ENCODE measurements around the gene ZNRF1.

DNA sequence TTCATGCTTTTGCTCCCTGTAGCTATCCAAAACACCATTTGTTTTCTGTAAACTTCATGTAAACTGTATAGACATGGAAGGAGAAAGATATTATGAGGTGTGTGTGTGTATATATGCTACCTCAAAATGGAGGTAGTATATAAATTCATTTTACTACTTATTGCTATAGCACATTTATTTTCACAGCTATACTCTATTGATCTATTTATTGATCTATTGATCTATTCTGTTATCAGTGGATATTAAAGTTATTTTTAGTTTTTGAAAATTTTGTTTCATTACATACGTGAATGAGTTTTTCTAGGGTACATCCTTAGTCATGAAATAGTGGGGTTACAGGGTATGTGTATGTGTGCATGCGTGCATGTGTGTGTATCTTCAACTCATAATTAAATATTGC is 15.5 kb downstream of the ZNRF1 start:
- no peak for TF ChIP-seq BHLHE40 (IDR thresholded peaks at IDR 0.05; ENCODE audit: borderline replicate concordance in 1 of 2, low read depth in 2 of 2, low read length in 1 of 2)
- TF ChIP-seq ETV6 (conservative IDR thresholded peaks at IDR 0.05 in 1 of 2, IDR thresholded peaks at IDR 0.05 in 1 of 2; ENCODE audit: borderline replicate concordance in 1 of 2, low read depth in 1 of 2): no peak
- TF ChIP-seq JUND (IDR thresholded peaks at IDR 0.05; ENCODE audit: low read depth, low read length): no peak
- TF ChIP-seq TARDBP (IDR thresholded peaks at IDR 0.05; ENCODE audit: borderline replicate concordance): no peak
- TF ChIP-seq SMC3 (IDR thresholded peaks at IDR 0.05; ENCODE audit: borderline replicate concordance, low read length): no peak
- no peak for TF ChIP-seq YY1 (IDR thresholded peaks at IDR 0.05; ENCODE audit: low read depth, low read length)
- no peak for TF ChIP-seq ZNF274 (IDR thresholded peaks at IDR 0.05; ENCODE audit: insufficient read depth, insufficient read length)
- no peak for TF ChIP-seq EGR1 (IDR thresholded peaks at IDR 0.05; ENCODE audit: borderline replicate concordance in 1 of 2, low read depth in 2 of 2, low read length in 2 of 2)
- TF ChIP-seq CTCF (IDR thresholded peaks at IDR 0.05 in 2 of 3, conservative IDR thresholded peaks at IDR 0.05 in 1 of 3; ENCODE audit: control insufficient read depth in 2 of 3, extremely low read depth in 1 of 3, insufficient read depth in 1 of 3, low read depth in 3 of 3, low read length in 3 of 3): no peak
- no peak for TF ChIP-seq EP300 (IDR thresholded peaks at IDR 0.05; ENCODE audit: borderline replicate concordance in 1 of 2, control insufficient read depth in 1 of 2, low read depth in 2 of 2, low read length in 2 of 2)
- TF ChIP-seq RAD21 (IDR thresholded peaks at IDR 0.05; ENCODE audit: insufficient read depth, low read depth, low read length): no peak
- no peak for TF ChIP-seq CHD1 (IDR thresholded peaks at IDR 0.05; ENCODE audit: low read depth, low read length)
- no peak for TF ChIP-seq ATF7 (IDR thresholded peaks at IDR 0.05; ENCODE audit: low read depth)

Data from GM12878 (cell line).